CD4-positive, alpha-beta memory T cell (primary cell): ENCODE measurements around the gene RGS11. TPM values are rescaled to one million over a fixed set of nuclear protein-coding genes. Genes with fewer than 3 reads are reported as not detected.

Experiments used
- CTCF ChIA-PET: fragments of 350-600 bp; sonication (Branson Sonifier 250); formaldehyde crosslinking; loops from one replicate; lab custom pipeline; 2021; ENCODE audit warnings: inconsistent platforms; ENCODE audit not compliant: partially characterized antibody; lab: Charles Lee
- POLR2A ChIA-PET: fragments of 350-600 bp; sonication (Branson Sonifier 250); formaldehyde crosslinking; loops from one replicate; lab custom pipeline; 2021; ENCODE audit not compliant: partially characterized antibody; lab: Charles Lee
- DNase-seq, 5 donors: peaks; one replicate each; pipeline versions ENCODE4 v3.0.0 to v3.0.0-alpha.2; 2020 to 2022; ENCODE audit warnings: mixed read lengths in 1 of 5
- H3K27ac ChIP-seq: one replicate; pipeline ENCODE4 v1.7.0; 2013; ENCODE audit warnings: low read depth, low read length
- H3K27me3 ChIP-seq: 2 replicates; pipeline ENCODE4 v1.7.0; 2013; ENCODE audit warnings: mild to moderate bottlenecking, low read length, moderate library complexity; ENCODE audit not compliant: insufficient read depth
- H3K36me3 ChIP-seq: 2 replicates; pipeline ENCODE4 v1.7.0; 2013; ENCODE audit warnings: mild to moderate bottlenecking, low read length, moderate library complexity; ENCODE audit not compliant: insufficient read depth
- H3K4me1 ChIP-seq: 2 replicates; pipeline ENCODE4 v1.7.0; 2013; ENCODE audit warnings: mild to moderate bottlenecking, low read length, moderate library complexity; ENCODE audit not compliant: insufficient read depth
- H3K4me3 ChIP-seq, 2 donors: one replicate each; pipeline ENCODE4 v1.7.0; 2013; ENCODE audit warnings: low read length in 2 of 2, mild to moderate bottlenecking in 1 of 2
- H3K9me3 ChIP-seq, 2 donors: one replicate each; pipeline ENCODE4 v1.7.0; 2013; ENCODE audit warnings: low read length in 2 of 2, control low read depth in 1 of 2; ENCODE audit not compliant: control insufficient read depth in 1 of 2
- H3K27ac Mint-ChIP-seq, 7 donors: one replicate each; pipeline ENCODE4 v1.8.0; 2020 to 2021; ENCODE audit warnings: mixed read lengths in 7 of 7, mild to moderate bottlenecking in 6 of 7, inconsistent platforms in 3 of 7, moderate library complexity in 3 of 7
- H3K27me3 Mint-ChIP-seq, 2 donors: one replicate each; pipeline ENCODE4 v1.8.0; 2020 to 2021; ENCODE audit warnings: mixed read lengths in 2 of 2
- H3K36me3 Mint-ChIP-seq, 2 donors: one replicate each; pipeline ENCODE4 v1.8.0; 2020 to 2021; ENCODE audit warnings: mixed read lengths in 2 of 2, inconsistent platforms in 1 of 2, mild to moderate bottlenecking in 1 of 2
- H3K4me1 Mint-ChIP-seq, 4 donors: one replicate each; pipeline ENCODE4 v1.8.0; 2020 to 2021; ENCODE audit warnings: mixed read lengths in 4 of 4, mild to moderate bottlenecking in 1 of 4
- H3K4me3 Mint-ChIP-seq, 8 donors: one replicate each; pipeline ENCODE4 v1.8.0; 2020 to 2021; ENCODE audit warnings: mixed read lengths in 8 of 8, mild to moderate bottlenecking in 7 of 8, moderate library complexity in 6 of 8, inconsistent platforms in 3 of 8
- H3K9me3 Mint-ChIP-seq, 8 donors: one replicate each; pipeline ENCODE4 v1.8.0; 2020 to 2021; ENCODE audit warnings: mixed read lengths in 8 of 8, mild to moderate bottlenecking in 5 of 8, inconsistent platforms in 3 of 8, moderate library complexity in 1 of 8
- intact Hi-C: fragments of 100-400 bp; cut with micrococcal nuclease; formaldehyde crosslinking; loops from one replicate; pipeline ENCODE4 v1.15.1; 2023
- polyA plus RNA-seq, 2 donors: library from polyadenylated mRNA; unstranded; fragments of 300-500 nt; fragmentation: Illumina TruSeq; gene quantifications; one replicate each; pipeline ENCODE4 v1.2.3, GENCODE V29; 2021
- total RNA-seq, 2 experiments: library from RNA; stranded (reverse); gene quantifications; one replicate each; pipeline ENCODE4 v1.2.3, GENCODE V29; 2021

The RGS11 gene
- total and polyA plus RNA-seq, 4 experiments from 2014 or later: 0.44 TPM; not detected in 3

GRCh38 chr16:307691-308312 is 32.1 kb upstream of the RGS11 start:
- no peaks in the 10 kb centered on the region for H3K27me3 Mint-ChIP-seq
- H3K9me3 Mint-ChIP-seq: no peaks in the 10 kb centered on the region
- H3K4me3 Mint-ChIP-seq: no peak overlapping the region
- H3K4me1 Mint-ChIP-seq: peaks cover 5 to 11% (median 8%) of the 10 kb centered on the region in 4 donors
- Histone ChIP-seq H3K4me3 (no peak overlapping the region), H3K9me3 (no peaks in the 10 kb centered on the region), H3K27ac (no peak overlapping the region), H3K4me1 (peaks cover 7% of the 10 kb centered on the region), H3K27me3 (no peaks in the 10 kb centered on the region), H3K36me3 (peaks cover 42% of the 10 kb centered on the region)
- POLR2A ChIA-PET: no interaction called here
- intact Hi-C loops: no loop called here
- no peak for DNase-seq
- no peak overlapping the region for H3K27ac Mint-ChIP-seq
- CTCF ChIA-PET: no interaction called here
- peaks cover 22 to 60% of the 10 kb centered on the region in 2 donors for H3K36me3 Mint-ChIP-seq

- no peak for DNase-seq
- H3K9me3 ChIP-seq: no peaks in the 10 kb centered on the region
- H3K27ac ChIP-seq: no peak overlapping the region
- no peak overlapping the region for H3K4me3 Mint-ChIP-seq
- no peaks in the 10 kb centered on the region for H3K27me3 ChIP-seq
- peaks cover 7% of the 10 kb centered on the region for H3K4me1 ChIP-seq
- no peak overlapping the region for H3K4me3 ChIP-seq
- peaks cover 42% of the 10 kb centered on the region for H3K36me3 ChIP-seq
- H3K9me3 Mint-ChIP-seq: no peaks in the 10 kb centered on the region
- H3K27ac Mint-ChIP-seq: no peak overlapping the region
- peaks cover 5 to 11% (median 8%) of the 10 kb centered on the region in 4 donors for H3K4me1 Mint-ChIP-seq
- POLR2A ChIA-PET: no interaction called here
- CTCF ChIA-PET: no interaction called here
- H3K27me3 Mint-ChIP-seq: no peaks in the 10 kb centered on the region
- intact Hi-C loops: no loop called here
- H3K36me3 Mint-ChIP-seq: peaks cover 16 to 56% of the 10 kb centered on the region in 2 donors
These were observed 31.2 kb upstream of the RGS11 start for GRCh38 chr16:306911-307370.

- peak overlapping the region in 1 of 7 donors; percentile 39 for H3K27ac Mint-ChIP-seq
- Histone ChIP-seq H3K27me3 (no peaks in the 10 kb centered on the region), H3K9me3 (no peaks in the 10 kb centered on the region), H3K4me1 (peaks cover 7% of the 10 kb centered on the region), H3K27ac (no peak overlapping the region), H3K36me3 (peaks cover 41% of the 10 kb centered on the region), H3K4me3 (no peak overlapping the region)
- intact Hi-C loops: no loop called here
- POLR2A ChIA-PET: no interaction called here
- H3K9me3 Mint-ChIP-seq: no peaks in the 10 kb centered on the region
- DNase-seq: no peak
- peaks cover 16 to 51% of the 10 kb centered on the region in 2 donors for H3K36me3 Mint-ChIP-seq
- no peaks in the 10 kb centered on the region for H3K27me3 Mint-ChIP-seq
- H3K4me3 Mint-ChIP-seq: no peak overlapping the region
- CTCF ChIA-PET: no interaction called here
- peaks cover 5 to 11% (median 8%) of the 10 kb centered on the region in 4 donors for H3K4me1 Mint-ChIP-seq
These were observed 30.3 kb upstream of the RGS11 start for GRCh38 chr16:305916-306626.

GRCh38 chr16:303760-304505 is 28.2 kb upstream of the RGS11 start:
- DNase-seq: peak in 1 of 5 donors; percentile 3
- H3K27me3 Mint-ChIP-seq: no peaks in the 10 kb centered on the region
- Histone ChIP-seq H3K4me3 (no peak overlapping the region), H3K4me1 (no peaks in the 10 kb centered on the region), H3K27ac (no peak overlapping the region), H3K27me3 (no peaks in the 10 kb centered on the region), H3K9me3 (no peaks in the 10 kb centered on the region), H3K36me3 (peaks cover 41% of the 10 kb centered on the region)
- POLR2A ChIA-PET: no interaction called here
- peaks cover 13 to 47% of the 10 kb centered on the region in 2 donors for H3K36me3 Mint-ChIP-seq
- H3K4me1 Mint-ChIP-seq: peaks cover 0 to 4% (median 2%) of the 10 kb centered on the region in 4 donors
- no peaks in the 10 kb centered on the region for H3K9me3 Mint-ChIP-seq
- intact Hi-C loops: no loop called here
- peak overlapping the region in 1 of 8 donors; percentile 48 for H3K4me3 Mint-ChIP-seq
- CTCF ChIA-PET: interaction anchor here (0.7 kb wide), 1 partner anchor 17 kb away, joined by 3 read pairs; no protein-coding TSS in a partner anchor
- H3K27ac Mint-ChIP-seq: no peak overlapping the region

GRCh38 chr16:301950-302349 is 26.2 kb upstream of the RGS11 start:
- H3K9me3 ChIP-seq: no peaks in the 10 kb centered on the region
- H3K27me3 ChIP-seq: no peaks in the 10 kb centered on the region
- H3K27ac ChIP-seq: no peak overlapping the region
- Mint-ChIP-seq H3K4me1 (peaks cover 0 to 3% (median 1%) of the 10 kb centered on the region in 4 donors), H3K4me3 (no peak overlapping the region), H3K27ac (no peak overlapping the region), H3K27me3 (no peaks in the 10 kb centered on the region), H3K9me3 (no peaks in the 10 kb centered on the region), H3K36me3 (peaks cover 13 to 42% of the 10 kb centered on the region in 2 donors)
- DNase-seq: no peak
- ChIA-PET POLR2A (no interaction called here), CTCF (no interaction called here)
- peaks cover 30% of the 10 kb centered on the region for H3K36me3 ChIP-seq
- H3K4me3 ChIP-seq: no peak overlapping the region
- intact Hi-C loops: no loop called here
- no peaks in the 10 kb centered on the region for H3K4me1 ChIP-seq

GRCh38 chr16:301235-301634 is 25.5 kb upstream of the RGS11 start:
- intact Hi-C loops: no loop called here
- Mint-ChIP-seq H3K4me1 (peaks cover 0 to 3% (median 1%) of the 10 kb centered on the region in 4 donors), H3K9me3 (no peaks in the 10 kb centered on the region), H3K27me3 (no peaks in the 10 kb centered on the region), H3K27ac (no peak overlapping the region), H3K36me3 (peaks cover 8 to 37% of the 10 kb centered on the region in 2 donors), H3K4me3 (no peak overlapping the region)
- POLR2A ChIA-PET: no interaction called here
- Histone ChIP-seq H3K4me1 (no peaks in the 10 kb centered on the region), H3K27me3 (no peaks in the 10 kb centered on the region), H3K9me3 (no peaks in the 10 kb centered on the region), H3K4me3 (no peak overlapping the region), H3K27ac (no peak overlapping the region), H3K36me3 (peaks cover 28% of the 10 kb centered on the region)
- CTCF ChIA-PET: no interaction called here
- no peak for DNase-seq

GRCh38 chr16:297832-298231 is 22.1 kb upstream of the RGS11 start:
- Mint-ChIP-seq H3K27me3 (no peaks in the 10 kb centered on the region), H3K36me3 (peaks cover under 1 to 27% of the 10 kb centered on the region in 2 donors), H3K9me3 (no peaks in the 10 kb centered on the region), H3K4me1 (no peaks in the 10 kb centered on the region), H3K27ac (no peak overlapping the region), H3K4me3 (no peak overlapping the region)
- ChIA-PET CTCF (no interaction called here), POLR2A (no interaction called here)
- intact Hi-C loops: no loop called here
- Histone ChIP-seq H3K27me3 (no peaks in the 10 kb centered on the region), H3K27ac (no peak overlapping the region), H3K9me3 (no peaks in the 10 kb centered on the region), H3K4me1 (no peaks in the 10 kb centered on the region), H3K4me3 (no peak overlapping the region), H3K36me3 (peaks cover 24% of the 10 kb centered on the region)
- peak in 1 of 5 donors; percentile 5 for DNase-seq
